Measurements from ENCODE around the gene RIOK2.

RIOK2 gene

DNA sequence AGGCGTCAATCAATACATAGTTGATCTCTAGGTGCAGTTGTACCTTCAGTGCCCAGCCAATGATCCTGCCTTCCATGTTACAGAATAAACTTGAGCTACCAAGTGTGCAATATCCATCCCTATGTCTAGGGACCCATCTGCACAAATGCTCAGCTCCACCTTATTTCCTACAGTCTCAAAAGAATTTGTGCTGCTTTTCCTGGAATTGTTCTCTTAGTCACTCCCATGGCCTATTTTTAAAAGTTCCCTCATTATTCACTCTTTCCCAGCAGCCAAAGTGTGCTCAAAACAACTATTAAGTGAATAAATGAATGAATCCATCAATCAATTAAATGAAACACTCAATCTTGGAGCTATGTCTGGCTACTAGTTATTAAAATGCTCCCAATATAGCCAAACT, 55.3 kb downstream of the RIOK2 start:
- DNase-seq (ENCODE audit: low read depth in 2 of 2, low spot score in 1 of 2), result no peak

DNA sequence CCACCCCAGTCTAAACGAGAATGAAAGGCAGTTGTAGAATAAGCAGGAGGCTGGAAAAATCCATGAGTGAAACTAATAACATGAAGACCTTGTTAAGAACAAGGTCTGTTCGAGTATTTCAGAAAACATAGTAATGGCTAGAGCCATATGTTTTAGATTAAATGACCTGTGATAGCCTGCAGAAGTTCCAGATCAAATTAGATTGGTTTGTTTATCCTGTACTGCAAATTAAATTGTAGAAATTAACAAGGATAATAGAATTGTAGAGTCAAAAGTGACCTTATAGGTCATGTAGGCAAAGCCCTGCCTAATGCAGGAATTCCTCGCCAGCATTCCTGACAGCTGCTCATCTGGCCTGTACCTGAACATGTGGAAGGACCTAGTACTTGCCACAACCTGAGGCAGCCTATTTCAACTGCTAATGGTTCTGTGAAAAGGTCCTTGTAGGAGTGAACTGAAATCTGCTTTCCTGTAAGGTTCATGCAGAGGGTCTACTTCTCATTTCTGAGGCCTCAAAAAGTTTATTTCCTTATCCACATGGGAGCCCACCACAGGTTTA, 57.8 kb downstream of the RIOK2 start:
- DNase-seq (ENCODE audit: low read depth in 2 of 2, low spot score in 1 of 2), result no peak

DNA sequence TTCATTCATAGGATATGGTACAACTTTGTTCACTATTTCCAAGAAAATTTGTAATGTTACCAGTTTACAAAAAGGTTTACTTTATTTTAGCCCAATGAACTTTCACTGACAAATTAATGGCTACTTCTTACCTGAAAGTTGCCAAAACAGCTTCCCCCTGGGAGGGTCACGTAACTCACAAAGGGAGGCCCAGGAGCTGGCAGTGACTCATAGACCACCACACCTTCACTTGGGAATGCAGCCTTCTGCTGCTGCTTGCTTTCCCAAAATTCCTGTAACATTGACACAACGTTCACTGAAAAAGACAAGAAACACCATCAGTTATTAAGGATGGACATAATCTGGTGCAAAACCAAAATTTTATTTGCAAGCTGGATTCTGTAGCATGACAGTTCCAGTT, 58.7 kb downstream of the RIOK2 start:
- DNase-seq (ENCODE audit: low read depth in 2 of 2, low spot score in 1 of 2), result no peak

DNA sequence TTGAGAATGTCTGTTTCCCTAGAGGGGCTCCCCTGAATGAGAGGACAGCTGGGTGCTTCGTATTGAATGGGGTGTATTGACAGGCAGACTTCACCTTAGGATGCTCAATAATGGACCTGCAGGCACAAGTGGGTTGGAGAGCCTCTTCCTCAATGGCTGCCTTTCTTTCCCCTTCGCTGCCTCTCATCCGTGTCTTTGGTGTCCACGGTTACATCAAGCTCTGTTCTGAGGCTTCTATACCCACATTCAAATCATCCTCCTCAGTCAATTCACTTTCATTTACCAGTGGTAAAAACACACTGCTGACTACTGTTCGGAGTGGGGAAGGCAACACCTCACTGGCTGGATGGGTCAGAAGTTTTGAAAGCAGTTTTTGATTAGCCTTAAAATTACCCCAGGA, 61.2 kb downstream of the RIOK2 start:
- no peak for DNase-seq (ENCODE audit: low read depth in 2 of 2, low spot score in 1 of 2)

DNA sequence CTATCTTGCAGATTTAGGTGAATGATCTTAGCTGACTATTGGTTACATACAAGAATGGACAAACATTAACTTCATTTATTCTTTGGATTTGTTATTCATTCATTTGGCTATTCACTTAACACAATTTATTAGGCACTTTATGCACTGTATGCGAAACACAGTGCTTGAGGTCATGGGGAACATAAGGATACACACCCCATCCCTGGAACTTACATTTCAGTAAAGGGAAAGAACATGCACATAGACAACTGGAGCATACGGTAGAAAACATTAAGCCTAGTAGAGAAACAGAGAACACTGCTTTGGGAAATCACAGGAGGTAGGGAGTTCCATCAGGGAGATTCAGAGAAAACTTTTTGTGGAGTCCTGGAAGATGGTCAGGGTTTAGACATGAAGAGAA, 62.9 kb downstream of the RIOK2 start:
- DNase-seq (ENCODE audit: low read depth in 2 of 2, low spot score in 1 of 2), result no peak

DNA sequence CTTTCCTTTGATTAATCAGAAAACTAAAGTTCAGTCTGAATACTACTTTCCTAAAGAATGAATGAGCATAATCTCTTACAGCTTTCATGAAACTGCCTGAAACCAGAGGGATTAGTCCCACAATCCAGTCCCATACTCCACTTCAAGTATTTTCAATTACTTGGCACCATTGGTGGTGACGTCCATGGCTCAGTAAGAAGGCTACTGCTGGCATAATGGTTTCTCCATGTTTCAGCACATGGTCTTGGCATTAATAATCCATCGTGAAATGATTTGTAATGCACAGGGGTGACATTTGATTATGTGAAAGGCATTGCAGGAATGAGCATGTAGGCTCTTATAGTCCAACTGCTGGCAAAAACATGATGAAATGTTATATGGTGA, 64.0 kb downstream of the RIOK2 start:
- no peak for DNase-seq (ENCODE audit: low read depth in 2 of 2, low spot score in 1 of 2)

DNA sequence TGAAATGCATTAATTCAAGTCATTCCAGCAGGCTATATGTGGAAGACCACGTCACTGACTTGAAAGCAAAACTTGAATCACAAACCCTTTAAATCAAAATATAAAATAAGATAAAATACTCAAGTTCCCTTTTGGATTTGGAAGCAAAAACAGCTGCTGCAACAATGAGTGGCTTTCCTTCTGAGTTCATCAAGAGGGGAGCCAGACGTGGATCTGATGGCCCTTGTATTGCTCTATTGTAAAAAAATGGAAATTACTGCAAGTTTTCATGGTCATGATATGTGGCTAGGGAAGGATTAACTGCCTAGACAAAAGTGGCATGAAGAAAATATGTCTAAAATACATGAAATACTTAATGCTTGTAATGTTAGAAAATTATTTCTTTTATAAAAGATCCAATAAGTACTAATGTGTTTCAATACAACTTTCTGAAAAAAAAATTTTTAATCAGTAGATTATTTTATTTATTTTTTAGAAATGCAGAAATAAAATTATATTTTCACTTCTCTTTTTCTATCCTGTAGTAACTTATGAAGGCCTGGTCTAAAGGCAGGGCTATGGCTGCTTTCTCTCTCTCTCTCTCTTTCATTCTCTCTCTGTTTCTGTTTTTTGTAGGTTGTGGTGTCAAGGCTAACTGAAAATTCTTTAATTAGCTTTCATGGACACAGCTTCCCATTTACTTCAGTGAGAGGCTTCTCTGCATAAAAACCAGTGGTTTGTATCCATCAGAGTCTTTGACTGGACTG, 64.6 kb downstream of the RIOK2 start:
- DNase-seq (ENCODE audit: low read depth in 2 of 2, low spot score in 1 of 2), result no peak

DNA sequence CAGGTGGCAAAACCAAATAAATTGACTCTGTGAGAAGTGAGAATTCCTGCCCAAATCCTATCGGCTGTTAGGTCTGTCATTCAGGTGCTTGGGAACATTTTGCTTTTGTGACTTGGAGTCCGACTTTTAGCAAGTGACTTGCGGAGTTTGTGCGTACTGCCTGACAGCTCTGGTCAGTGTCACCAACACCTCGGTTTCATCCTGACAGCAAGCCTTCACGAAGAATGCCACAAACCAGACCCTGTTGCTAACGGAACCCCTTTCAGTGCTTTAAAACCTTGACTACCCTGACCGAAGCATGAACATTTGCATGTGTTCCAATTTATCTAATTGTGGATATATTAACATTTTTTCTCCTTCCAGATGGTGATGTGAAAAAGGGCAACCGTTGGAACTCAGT, 67.1 kb downstream of the RIOK2 start:
- no peak for DNase-seq (ENCODE audit: low read depth in 2 of 2, low spot score in 1 of 2)

DNA sequence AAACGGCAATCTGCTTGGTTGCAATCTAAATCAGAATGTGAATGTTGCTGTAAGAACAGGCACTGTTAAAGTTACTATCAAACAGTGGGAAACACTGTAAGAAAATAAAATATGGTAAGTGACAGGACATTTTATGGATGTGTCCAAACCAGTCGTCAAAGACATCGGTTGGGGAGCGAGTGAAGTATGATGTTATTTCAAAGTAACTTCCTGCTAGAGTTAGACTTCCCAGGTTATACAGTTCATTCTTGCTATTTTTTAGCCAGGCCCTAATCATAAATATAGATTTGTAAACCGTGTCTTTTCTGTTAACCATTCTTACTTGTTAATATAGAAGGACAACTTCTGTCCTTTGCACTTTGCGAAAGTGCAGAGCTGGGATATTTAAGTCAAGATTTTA, 70.8 kb downstream of the RIOK2 start:
- no peak for DNase-seq (ENCODE audit: low read depth in 2 of 2, low spot score in 1 of 2)

DNA sequence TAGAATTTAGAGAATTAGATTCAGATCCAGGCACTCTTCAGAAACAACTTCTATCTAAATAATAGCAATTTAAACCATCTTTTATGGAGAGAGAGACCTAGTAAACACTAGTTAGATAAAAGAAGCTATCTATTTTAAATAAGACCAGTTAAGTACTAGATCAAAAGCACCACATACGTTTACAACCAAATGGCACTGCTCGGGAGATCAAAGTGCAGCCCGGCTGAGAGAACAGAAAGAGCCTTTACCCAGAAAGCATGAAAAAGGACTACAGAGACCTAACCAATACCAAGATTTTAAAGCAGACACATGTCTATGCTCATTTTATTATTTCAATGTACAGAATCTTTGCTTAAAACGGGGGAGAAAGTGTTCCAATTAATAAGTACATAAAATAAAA, 71.4 kb downstream of the RIOK2 start:
- no peak for DNase-seq (ENCODE audit: low read depth in 2 of 2, low spot score in 1 of 2)

DNA sequence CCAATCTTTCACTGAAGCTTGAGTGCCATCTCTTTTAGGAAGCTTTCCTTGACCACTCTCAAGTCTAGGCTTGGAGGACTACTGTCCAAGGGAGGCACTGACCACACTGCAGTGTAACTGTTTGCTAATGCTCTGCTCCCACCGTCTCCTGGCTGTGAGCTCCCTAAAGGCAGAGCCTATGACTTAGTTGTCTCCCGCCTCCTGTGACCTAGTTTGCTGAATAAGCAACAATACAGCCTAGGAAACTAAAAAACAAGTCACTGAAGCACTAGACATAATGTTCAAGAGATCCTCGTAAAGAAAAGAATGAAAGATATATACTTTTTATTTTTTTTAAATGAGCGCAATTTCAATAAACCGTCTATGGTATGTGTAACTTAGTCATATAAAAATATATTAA, 72.0 kb downstream of the RIOK2 start:
- no peak for DNase-seq (ENCODE audit: low read depth in 2 of 2, low spot score in 1 of 2)

Measured in stimulated activated CD8-positive, alpha-beta memory T cell treated with anti-CD3 and anti-CD28 coated beads, Interleukin-4, amount 100 ng/mL, for 4 hours (primary cell).